Mesendoderm (in vitro differentiated cells): ENCODE measurements around the gene TNRC6B.

ENCODE experiments used
- DNase-seq: peaks from one replicate; pipeline ENCODE4 v3.0.0; 2013
- H2AK5ac ChIP-seq: 2 replicates; pipeline ENCODE4 v1.6.1; 2013; ENCODE audit warnings: low read length, inconsistent platforms
- H2BK120ac ChIP-seq: 2 replicates; pipeline ENCODE4 v1.6.1; 2013; ENCODE audit warnings: low read depth, mild to moderate bottlenecking, low read length, moderate library complexity, mixed read lengths
- H2BK15ac ChIP-seq: replicated peaks from 2 replicates; pipeline ENCODE4 v1.6.1; 2013; ENCODE audit warnings: low read depth, mild to moderate bottlenecking, moderate library complexity
- H2BK5ac ChIP-seq: 2 replicates; pipeline ENCODE4 v1.6.1; 2013; ENCODE audit warnings: low read length, inconsistent platforms
- H3K18ac ChIP-seq: 2 replicates; pipeline ENCODE4 v1.6.1; 2013; ENCODE audit warnings: mild to moderate bottlenecking, low read length, mixed read lengths
- H3K23ac ChIP-seq: one replicate; pipeline ENCODE4 v1.6.1; 2013; ENCODE audit warnings: low read length
- H3K27ac ChIP-seq: 2 replicates; pipeline ENCODE4 v1.5.1; 2013; ENCODE audit warnings: low read depth, mild to moderate bottlenecking, inconsistent platforms, low read length, moderate library complexity
- H3K27me3 ChIP-seq: 2 replicates; pipeline ENCODE4 v1.6.1; 2013; ENCODE audit warnings: low read length, control low read depth, mild to moderate bottlenecking, inconsistent platforms; ENCODE audit not compliant: insufficient read depth, poor library complexity
- H3K36me3 ChIP-seq: 2 replicates; pipeline ENCODE4 v1.6.1; 2013; ENCODE audit warnings: low read length, inconsistent platforms; ENCODE audit not compliant: control insufficient read depth, insufficient read depth
- H3K4ac ChIP-seq: one replicate; pipeline ENCODE4 v1.6.1; 2013; ENCODE audit warnings: low read depth, mild to moderate bottlenecking, low read length, moderate library complexity
- H3K4me1 ChIP-seq: 2 replicates; pipeline ENCODE4 v1.6.1; 2013; ENCODE audit warnings: low read depth, low read length, inconsistent platforms; ENCODE audit not compliant: control insufficient read depth
- H3K4me2 ChIP-seq: 2 replicates; pipeline ENCODE4 v1.6.1; 2013; ENCODE audit warnings: low read length
- H3K4me3 ChIP-seq: 2 replicates; pipeline ENCODE4 v1.5.1; 2013; ENCODE audit warnings: mild to moderate bottlenecking, low read length
- H3K56ac ChIP-seq: one replicate; pipeline ENCODE4 v1.6.1; 2013; ENCODE audit warnings: low read length
- H3K79me1 ChIP-seq: 2 replicates; pipeline ENCODE4 v1.6.1; 2013; ENCODE audit warnings: low read length, inconsistent platforms
- H3K79me2 ChIP-seq: 2 replicates; pipeline ENCODE4 v1.6.1; 2013; ENCODE audit warnings: mild to moderate bottlenecking, low read length; ENCODE audit not compliant: control insufficient read depth, insufficient read depth
- H3K9ac ChIP-seq: 2 replicates; pipeline ENCODE4 v1.6.1; 2013; ENCODE audit warnings: low read length, inconsistent platforms
- H4K5ac ChIP-seq: one replicate; pipeline ENCODE4 v1.6.1; 2013; ENCODE audit warnings: low read length
- H4K8ac ChIP-seq: one replicate; pipeline ENCODE4 v1.6.1; 2013; ENCODE audit warnings: low read depth, mild to moderate bottlenecking, control low read depth, low read length, moderate library complexity
- WGBS: extraction: QIAGEN DNeasy Blood & Tissue Kit; methylation state at CpG from one replicate; pipeline ENCODE4 v1.1.7; 2013; ENCODE audit warnings: low lambda C conversion rate, missing lambda C conversion rate; ENCODE audit not compliant: insufficient coverage; ENCODE audit errors: extremely low coverage; 5-methylcytosine and 5-hydroxymethylcytosine counted together

TNRC6B gene

GRCh38 chr22:40329466-40329865, 151.7 kb downstream of the TNRC6B start:
- no peak overlapping the region for H2AK5ac ChIP-seq
- no peak overlapping the region for H2BK15ac ChIP-seq
- no peak for DNase-seq
- H4K5ac ChIP-seq: no peak overlapping the region
- no peaks in the 10 kb centered on the region for H3K36me3 ChIP-seq
- H2BK120ac ChIP-seq: no peak overlapping the region
- no peak overlapping the region for H4K8ac ChIP-seq
- no peak overlapping the region for H3K4me2 ChIP-seq
- no peak overlapping the region for H3K27ac ChIP-seq
- no CpG with 5 or more reads among the region's 9 CpGs for WGBS
- no peak overlapping the region for H3K4me3 ChIP-seq
- no peak overlapping the region for H2BK5ac ChIP-seq
- H3K79me2 ChIP-seq: no peaks in the 10 kb centered on the region
- H3K23ac ChIP-seq: no peak overlapping the region
- H3K9ac ChIP-seq: no peak overlapping the region
- no peaks in the 10 kb centered on the region for H3K79me1 ChIP-seq
- no peak overlapping the region for H3K4ac ChIP-seq
- H3K4me1 ChIP-seq: peaks cover 6% of the 10 kb centered on the region
- H3K56ac ChIP-seq: peak overlapping the region; percentile 61
- no peaks in the 10 kb centered on the region for H3K27me3 ChIP-seq
- no peak overlapping the region for H3K18ac ChIP-seq

- Histone ChIP-seq H4K8ac (no peak overlapping the region), H3K27ac (no peak overlapping the region), H2BK15ac (no peak overlapping the region), H2BK5ac (no peak overlapping the region), H2AK5ac (no peak overlapping the region), H3K27me3 (no peaks in the 10 kb centered on the region), H3K79me1 (no peaks in the 10 kb centered on the region), H3K56ac (no peak overlapping the region), H3K79me2 (no peaks in the 10 kb centered on the region), H3K18ac (no peak overlapping the region), H3K4me1 (peaks cover 8% of the 10 kb centered on the region), H4K5ac (no peak overlapping the region), H3K4me3 (no peak overlapping the region), H3K4me2 (no peak overlapping the region), H3K23ac (no peak overlapping the region), H3K4ac (no peak overlapping the region), H3K9ac (no peak overlapping the region), H2BK120ac (no peak overlapping the region), H3K36me3 (no peaks in the 10 kb centered on the region)
- no peak for DNase-seq
- WGBS: no CpG with 5 or more reads among the region's 4 CpGs
Observed at GRCh38 chr22:40330086-40330485, 152.4 kb downstream of the TNRC6B start.

- H3K23ac ChIP-seq: no peak overlapping the region
- no peak overlapping the region for H3K18ac ChIP-seq
- H3K36me3 ChIP-seq: no peaks in the 10 kb centered on the region
- H2AK5ac ChIP-seq: no peak overlapping the region
- no peak for DNase-seq
- no peak overlapping the region for H3K56ac ChIP-seq
- no peak overlapping the region for H2BK5ac ChIP-seq
- H2BK120ac ChIP-seq: no peak overlapping the region
- no peak overlapping the region for H4K8ac ChIP-seq
- no peak overlapping the region for H3K27ac ChIP-seq
- H3K4me1 ChIP-seq: peaks cover 8% of the 10 kb centered on the region
- no peak overlapping the region for H3K9ac ChIP-seq
- no peak overlapping the region for H3K4me3 ChIP-seq
- H3K4me2 ChIP-seq: no peak overlapping the region
- no peak overlapping the region for H2BK15ac ChIP-seq
- no peaks in the 10 kb centered on the region for H3K79me1 ChIP-seq
- no peak overlapping the region for H3K4ac ChIP-seq
- WGBS: no CpG with 5 or more reads among the region's 10 CpGs
- H4K5ac ChIP-seq: no peak overlapping the region
- H3K27me3 ChIP-seq: no peaks in the 10 kb centered on the region
- no peaks in the 10 kb centered on the region for H3K79me2 ChIP-seq
Observed at GRCh38 chr22:40330615-40331014, 152.9 kb downstream of the TNRC6B start.

GRCh38 chr22:40331706-40332105, 154.0 kb downstream of the TNRC6B start:
- no CpG with 5 or more reads among the region's 4 CpGs for WGBS
- no peaks in the 10 kb centered on the region for H3K79me1 ChIP-seq
- no peak overlapping the region for H2BK15ac ChIP-seq
- H3K4me1 ChIP-seq: peaks cover 8% of the 10 kb centered on the region
- peak overlapping the region; percentile 58 for H3K56ac ChIP-seq
- no peak overlapping the region for H3K4me2 ChIP-seq
- no peak overlapping the region for H2BK5ac ChIP-seq
- no peaks in the 10 kb centered on the region for H3K36me3 ChIP-seq
- H4K5ac ChIP-seq: no peak overlapping the region
- H3K4ac ChIP-seq: no peak overlapping the region
- no peaks in the 10 kb centered on the region for H3K79me2 ChIP-seq
- no peak overlapping the region for H4K8ac ChIP-seq
- peak; percentile 13 for DNase-seq
- no peaks in the 10 kb centered on the region for H3K27me3 ChIP-seq
- H3K27ac ChIP-seq: no peak overlapping the region
- H3K9ac ChIP-seq: no peak overlapping the region
- H3K23ac ChIP-seq: no peak overlapping the region
- H2AK5ac ChIP-seq: no peak overlapping the region
- no peak overlapping the region for H3K4me3 ChIP-seq
- H3K18ac ChIP-seq: no peak overlapping the region
- H2BK120ac ChIP-seq: no peak overlapping the region

- Histone ChIP-seq H3K79me2 (no peaks in the 10 kb centered on the region), H2BK5ac (no peak overlapping the region), H3K23ac (no peak overlapping the region), H2AK5ac (no peak overlapping the region), H2BK15ac (no peak overlapping the region), H3K4me2 (no peak overlapping the region), H3K27ac (no peak overlapping the region), H3K27me3 (no peaks in the 10 kb centered on the region), H3K18ac (no peak overlapping the region), H3K79me1 (no peaks in the 10 kb centered on the region), H3K4ac (no peak overlapping the region), H3K4me3 (no peak overlapping the region), H3K9ac (no peak overlapping the region), H2BK120ac (no peak overlapping the region), H4K5ac (no peak overlapping the region), H3K36me3 (no peaks in the 10 kb centered on the region), H4K8ac (no peak overlapping the region), H3K56ac (no peak overlapping the region), H3K4me1 (peaks cover 8% of the 10 kb centered on the region)
- DNase-seq: peak; percentile 54
- WGBS: no CpG with 5 or more reads among the region's 9 CpGs
Observed at GRCh38 chr22:40332319-40332781, 154.6 kb downstream of the TNRC6B start.

GRCh38 chr22:40334060-40334459, 156.3 kb downstream of the TNRC6B start:
- no peak overlapping the region for H3K27ac ChIP-seq
- no peak overlapping the region for H2BK5ac ChIP-seq
- no CpG with 5 or more reads among the region's 2 CpGs for WGBS
- no peak for DNase-seq
- H3K36me3 ChIP-seq: no peaks in the 10 kb centered on the region
- no peaks in the 10 kb centered on the region for H3K27me3 ChIP-seq
- H3K9ac ChIP-seq: no peak overlapping the region
- no peak overlapping the region for H3K4ac ChIP-seq
- H3K79me2 ChIP-seq: no peaks in the 10 kb centered on the region
- H4K8ac ChIP-seq: no peak overlapping the region
- H3K4me3 ChIP-seq: no peak overlapping the region
- H3K18ac ChIP-seq: no peak overlapping the region
- H3K4me1 ChIP-seq: peaks cover 8% of the 10 kb centered on the region
- H3K56ac ChIP-seq: no peak overlapping the region
- H3K23ac ChIP-seq: no peak overlapping the region
- no peak overlapping the region for H4K5ac ChIP-seq
- H2BK120ac ChIP-seq: no peak overlapping the region
- no peak overlapping the region for H2AK5ac ChIP-seq
- H2BK15ac ChIP-seq: no peak overlapping the region
- no peaks in the 10 kb centered on the region for H3K79me1 ChIP-seq
- H3K4me2 ChIP-seq: no peak overlapping the region
